Right atrium auricular region (tissue), 2 donors: ENCODE measurements around the gene STUM. TPM values are rescaled to one million over a fixed set of nuclear protein-coding genes. Genes with fewer than 3 reads are reported as not detected.
A peak's percentile ranks its signal among the peaks of the same experiment; 100 is the strongest.

Source experiments
- DNase-seq: peaks from one replicate; pipeline ENCODE4 v3.0.0-alpha.2; 2019; ENCODE audit warnings: low spot score
- H3K27ac ChIP-seq, 2 donors: fragments of 200-600 bp; sonication (generic); 1 replicate in 1 of 2; 2 replicates in 1 of 2; pipeline ENCODE4 v1.5.1; 2016 to 2019
- H3K27me3 ChIP-seq, 2 donors: fragments of 200-600 bp; sonication (generic); one replicate each; pipeline versions ENCODE4 v1.5.1 to v1.6.0; 2017 to 2019
- H3K36me3 ChIP-seq: fragments of 200-600 bp; sonication (generic); one replicate; pipeline ENCODE4 v1.5.1; 2016
- H3K4me1 ChIP-seq, 2 donors: fragments of 200-600 bp; sonication (generic); one replicate each; pipeline versions ENCODE4 v1.5.1 to v1.6.0; 2017 to 2019
- H3K4me3 ChIP-seq, 2 donors: fragments of 200-600 bp; sonication (generic); 1 replicate in 1 of 2; 2 replicates in 1 of 2; pipeline ENCODE4 v1.5.1; 2017 to 2019; ENCODE audit warnings: mild to moderate bottlenecking in 1 of 2, moderate library complexity in 1 of 2
- H3K9me3 ChIP-seq, 2 donors: fragments of 200-600 bp; sonication (generic); one replicate each; pipeline ENCODE4 v1.5.1; 2019
- CTCF ChIP-seq, 2 donors: fragments of 200-600 bp; sonication (generic); IDR thresholded peaks; one replicate each; pipeline ENCODE4 v1.5.1; 2019; ENCODE audit warnings: antibody characterized with exemption in 2 of 2
- total RNA-seq, 2 donors: library from RNA; depleted of rRNA; stranded (reverse); fragments of >200 nt; gene quantifications; one replicate each; pipeline ENCODE4 v1.1.0, GENCODE V29; 2016

STUM gene
- total RNA-seq, 2 donors from 2014 or later, result 0.43 to 0.70 TPM

- no peak overlapping the region for H3K27ac ChIP-seq
- no peaks in the 10 kb centered on the region for H3K27me3 ChIP-seq
- no peak for DNase-seq
- no peak for TF ChIP-seq CTCF (IDR thresholded peaks at IDR 0.05)
- H3K36me3 ChIP-seq, result peaks cover 36% of the 10 kb centered on the region
- no peaks in the 10 kb centered on the region for H3K9me3 ChIP-seq
- H3K4me3 ChIP-seq, result no peak overlapping the region
- H3K4me1 ChIP-seq, result peaks cover 0 to 36% of the 10 kb centered on the region in 2 donors
Observed at GRCh38 chr1:226643611-226644540, 95.3 kb downstream of the STUM start.

DNA sequence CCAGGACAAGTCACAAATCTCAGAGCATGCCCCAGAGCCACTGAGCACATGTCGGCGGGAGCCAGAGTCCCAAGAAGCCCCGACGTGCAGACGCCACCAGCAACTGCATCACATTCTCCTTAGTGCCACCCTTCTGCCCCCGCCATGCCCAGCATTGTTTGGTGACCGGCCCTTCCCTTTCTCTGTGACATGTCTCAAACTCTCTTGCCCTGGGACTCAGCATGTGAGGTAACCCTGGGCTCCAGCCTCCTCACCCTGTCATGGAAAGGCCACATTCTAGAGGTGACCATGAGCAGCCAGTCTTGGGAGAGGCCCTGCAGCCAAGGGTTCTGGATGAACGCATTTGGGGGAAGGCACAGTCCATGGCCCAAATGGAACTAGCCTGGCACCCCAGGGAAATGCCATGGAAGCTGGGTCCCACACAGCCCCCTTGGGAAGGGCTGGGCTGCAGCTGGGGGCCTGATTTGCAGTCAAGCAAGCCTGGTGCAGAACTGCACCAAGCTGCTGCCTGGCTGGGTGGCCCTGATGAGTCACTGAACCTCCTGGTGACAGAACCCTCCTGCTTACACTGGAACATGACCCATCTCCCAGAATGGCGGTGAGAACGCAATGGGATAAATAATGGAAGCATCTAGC, 96.1 kb downstream of the STUM start:
- no peak for DNase-seq
- H3K4me1 ChIP-seq, result peaks cover 0 to 36% of the 10 kb centered on the region in 2 donors
- H3K27me3 ChIP-seq, result no peaks in the 10 kb centered on the region
- no peak overlapping the region for H3K27ac ChIP-seq
- H3K9me3 ChIP-seq, result no peaks in the 10 kb centered on the region
- H3K4me3 ChIP-seq, result no peak overlapping the region
- TF ChIP-seq CTCF (IDR thresholded peaks at IDR 0.05), result no peak
- H3K36me3 ChIP-seq, result peaks cover 32% of the 10 kb centered on the region

GRCh38 chr1:226645279-226645976, 96.9 kb downstream of the STUM start:
- Histone ChIP-seq H3K4me3 (no peak overlapping the region), H3K36me3 (peaks cover 30% of the 10 kb centered on the region), H3K27me3 (no peaks in the 10 kb centered on the region), H3K4me1 (peaks cover 0 to 41% of the 10 kb centered on the region in 2 donors), H3K9me3 (no peaks in the 10 kb centered on the region), H3K27ac (no peak overlapping the region)
- TF ChIP-seq CTCF (IDR thresholded peaks at IDR 0.05), result no peak
- no peak for DNase-seq

DNA sequence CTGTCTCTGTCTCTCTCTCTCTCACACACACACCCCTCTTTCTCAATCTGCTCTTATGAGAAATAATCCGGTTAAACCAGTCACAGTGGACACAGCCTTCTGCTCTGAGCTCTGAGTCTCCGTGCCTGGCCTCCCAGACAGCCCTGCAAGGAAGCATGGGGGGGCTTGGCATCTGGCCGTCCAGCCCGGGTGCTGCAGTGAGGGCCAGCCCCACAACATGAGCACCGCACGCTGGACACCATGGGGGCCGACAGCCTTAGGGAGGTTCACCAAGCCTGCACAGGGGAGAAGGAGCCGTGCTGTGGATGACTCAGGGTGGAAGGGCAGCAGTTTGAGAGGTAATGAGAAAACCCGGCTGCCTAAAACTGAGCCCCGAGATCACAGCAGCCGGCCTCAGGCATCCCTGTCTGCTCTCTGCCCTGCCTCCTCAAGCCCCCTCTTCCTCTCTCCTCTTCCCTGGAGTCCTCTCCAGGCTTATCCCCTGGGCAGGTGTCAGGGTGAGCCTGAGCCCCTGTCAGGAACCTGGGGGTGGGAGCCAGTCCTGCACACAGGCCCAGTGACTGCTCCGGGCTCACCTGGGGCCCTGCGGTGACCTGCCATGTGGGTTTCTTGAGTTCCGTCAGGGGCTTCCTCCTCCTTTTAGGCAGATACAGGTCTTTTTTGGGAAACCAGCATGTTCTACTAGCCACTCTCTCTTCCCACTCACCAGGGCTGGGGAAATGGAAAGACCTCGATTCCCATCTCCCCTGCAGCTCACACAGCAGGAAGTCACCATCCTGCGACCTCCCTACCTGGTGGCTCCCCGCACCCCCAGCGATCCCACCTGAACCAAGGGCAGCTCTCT, 97.7 kb downstream of the STUM start:
- TF ChIP-seq CTCF (IDR thresholded peaks at IDR 0.05), result no peak
- Histone ChIP-seq H3K27ac (peak overlapping the region in 1 of 2 donors; percentile 5), H3K27me3 (no peaks in the 10 kb centered on the region), H3K9me3 (no peaks in the 10 kb centered on the region), H3K4me3 (no peak overlapping the region), H3K36me3 (peaks cover 30% of the 10 kb centered on the region), H3K4me1 (peaks cover 0 to 41% of the 10 kb centered on the region in 2 donors)
- DNase-seq, result no peak

DNA sequence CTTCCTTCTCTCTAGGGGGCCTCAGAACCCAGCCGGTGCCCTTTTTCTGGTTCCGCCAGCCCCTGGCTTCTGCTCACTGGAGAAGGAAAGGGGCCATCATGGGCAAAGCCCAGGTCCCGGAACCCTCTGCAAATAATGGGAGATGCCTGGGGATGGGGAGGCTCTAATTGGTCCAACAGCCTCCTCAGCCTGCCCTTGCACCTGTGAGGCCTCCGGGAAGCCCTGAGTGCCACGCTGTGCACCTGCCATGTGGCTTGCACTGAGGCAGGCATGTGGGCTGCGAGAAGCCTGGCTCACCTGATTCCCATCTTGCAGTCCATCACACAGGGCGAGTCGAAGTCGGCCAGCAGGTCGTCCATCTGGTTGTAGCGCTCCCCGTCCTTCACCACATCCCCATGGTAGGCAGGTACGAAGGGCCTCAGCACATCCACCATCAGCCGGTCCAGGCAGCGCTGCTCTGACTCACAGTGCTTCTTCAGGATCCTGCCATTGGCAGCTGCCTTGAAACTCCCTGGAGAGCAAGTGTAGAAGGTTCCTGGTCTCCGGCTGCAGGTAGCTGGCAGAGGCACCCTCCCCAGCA, 98.4 kb downstream of the STUM start:
- Histone ChIP-seq H3K4me3 (no peak overlapping the region), H3K36me3 (peaks cover 30% of the 10 kb centered on the region), H3K27me3 (no peaks in the 10 kb centered on the region), H3K27ac (no peak overlapping the region), H3K9me3 (no peaks in the 10 kb centered on the region), H3K4me1 (peaks cover 0 to 41% of the 10 kb centered on the region in 2 donors)
- TF ChIP-seq CTCF (IDR thresholded peaks at IDR 0.05), result no peak
- DNase-seq, result no peak
